Right forelimb (tissue), 1 donor: ENCODE results near the gene POC1A.

ENCODE experiments used
- DNase-seq: peaks from one replicate; pipeline ENCODE4 v3.0.0-alpha.2; 2018

POC1A gene

DNA sequence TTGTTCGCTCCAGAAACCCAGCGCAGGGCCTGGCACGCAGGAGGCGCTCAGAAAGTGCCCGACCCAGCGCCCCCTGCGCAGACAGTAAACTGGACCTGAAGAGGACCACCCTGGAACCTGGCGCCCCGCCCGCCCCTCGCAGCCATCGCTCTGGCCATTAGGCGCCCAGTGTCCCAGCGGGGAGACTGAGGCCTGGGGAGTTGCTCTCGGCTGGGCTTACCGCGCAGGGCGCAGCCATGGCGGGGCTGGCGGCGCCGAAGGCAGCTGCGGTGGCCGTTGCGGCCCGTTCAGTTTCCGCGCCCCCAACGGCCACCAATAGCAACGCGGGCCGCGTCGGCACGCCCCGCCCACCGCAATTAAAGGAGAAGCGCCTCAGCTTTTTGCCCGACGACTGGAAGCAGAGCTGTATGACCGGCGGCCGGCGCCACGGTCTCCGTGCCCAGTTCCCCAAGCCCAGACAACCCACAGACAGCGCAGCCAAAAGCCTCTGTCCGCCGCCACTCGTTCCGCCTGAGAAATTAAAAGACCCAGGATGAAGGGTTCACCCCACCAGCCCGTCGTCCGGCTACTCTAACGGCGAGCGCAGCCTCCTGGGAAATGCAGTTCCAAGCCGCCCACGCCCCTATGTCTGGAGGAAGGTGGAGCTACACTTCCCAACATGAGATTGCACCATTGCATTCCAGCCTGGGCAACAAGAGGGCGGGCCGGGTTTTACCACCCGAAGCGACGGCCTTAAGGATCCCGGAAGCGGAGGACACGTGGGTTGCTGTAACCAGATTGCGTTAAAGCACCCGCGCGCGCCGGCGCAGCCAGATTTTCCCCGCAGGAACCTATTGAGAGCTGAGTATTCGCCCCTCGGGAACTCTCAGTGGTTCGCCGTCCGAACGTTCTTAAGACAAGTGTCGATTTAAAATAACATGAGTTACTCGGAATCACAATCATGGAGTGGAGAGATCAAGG, at the start of gene POC1A:
Gene POC1A, minus strand, starts transcription at position 289 of the 960 bp plus-strand sequence. Its CDS starts 51 bp downstream, at position 238.
- peak; percentile 96 for DNase-seq

DNA sequence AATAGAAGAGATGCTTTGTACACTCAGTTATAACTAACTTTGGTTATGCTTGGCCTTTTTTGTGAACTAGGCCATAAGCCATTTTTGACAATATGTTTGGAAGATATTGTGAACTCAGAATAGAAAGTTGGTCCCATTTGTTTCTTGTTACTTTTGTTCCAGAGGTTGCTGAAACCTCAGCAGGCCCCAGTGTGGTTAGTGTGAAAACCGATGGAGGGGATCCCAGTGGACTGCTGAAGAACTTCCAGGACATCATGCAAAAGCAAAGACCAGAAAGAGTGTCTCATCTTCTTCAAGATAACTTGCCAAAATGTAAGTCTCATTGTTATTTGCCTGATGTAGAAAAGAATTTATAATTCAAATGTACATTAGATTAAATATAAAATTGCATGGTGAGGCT, 49.5 kb upstream of the POC1A start:
- DNase-seq: no peak

GRCh38 chr3:52202384-52203077, 48.3 kb upstream of the POC1A start:
- DNase-seq: no peak

DNA sequence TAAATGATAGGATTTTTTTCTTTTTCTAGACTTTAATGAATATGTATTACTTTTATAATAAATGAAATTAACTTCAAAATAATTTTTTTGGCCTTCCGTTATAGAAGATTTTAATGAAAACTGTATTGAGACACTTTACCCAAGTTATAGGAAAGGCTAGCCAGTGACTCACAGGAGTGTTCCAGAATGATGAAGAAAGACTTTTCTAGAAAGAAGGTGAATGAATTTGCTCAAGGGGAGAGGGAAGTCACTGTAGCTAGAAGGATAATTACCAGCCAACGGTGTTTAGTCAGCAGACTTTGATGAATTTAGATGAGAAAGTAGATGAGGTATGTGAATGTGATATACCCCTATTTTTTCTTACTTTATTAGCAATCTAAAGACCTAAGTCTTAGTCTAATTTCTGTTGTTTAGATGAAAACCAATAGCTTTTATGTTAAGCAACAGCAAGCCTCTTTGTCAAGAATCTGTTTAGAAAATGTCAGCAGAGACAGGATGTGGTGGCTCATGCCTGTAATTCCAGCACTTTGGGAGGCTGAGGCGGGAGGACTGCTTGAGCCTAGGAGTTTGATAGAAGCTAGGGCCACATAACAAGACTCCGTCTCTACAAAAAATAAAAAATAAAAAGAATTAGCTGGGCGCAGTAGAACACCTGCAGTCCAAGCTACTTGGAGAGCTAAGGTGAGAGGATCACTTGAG, 46.9 kb upstream of the POC1A start:
- DNase-seq: no peak

GRCh38 chr3:52198643-52199608, 44.7 kb upstream of the POC1A start:
- DNase-seq: no peak

DNA sequence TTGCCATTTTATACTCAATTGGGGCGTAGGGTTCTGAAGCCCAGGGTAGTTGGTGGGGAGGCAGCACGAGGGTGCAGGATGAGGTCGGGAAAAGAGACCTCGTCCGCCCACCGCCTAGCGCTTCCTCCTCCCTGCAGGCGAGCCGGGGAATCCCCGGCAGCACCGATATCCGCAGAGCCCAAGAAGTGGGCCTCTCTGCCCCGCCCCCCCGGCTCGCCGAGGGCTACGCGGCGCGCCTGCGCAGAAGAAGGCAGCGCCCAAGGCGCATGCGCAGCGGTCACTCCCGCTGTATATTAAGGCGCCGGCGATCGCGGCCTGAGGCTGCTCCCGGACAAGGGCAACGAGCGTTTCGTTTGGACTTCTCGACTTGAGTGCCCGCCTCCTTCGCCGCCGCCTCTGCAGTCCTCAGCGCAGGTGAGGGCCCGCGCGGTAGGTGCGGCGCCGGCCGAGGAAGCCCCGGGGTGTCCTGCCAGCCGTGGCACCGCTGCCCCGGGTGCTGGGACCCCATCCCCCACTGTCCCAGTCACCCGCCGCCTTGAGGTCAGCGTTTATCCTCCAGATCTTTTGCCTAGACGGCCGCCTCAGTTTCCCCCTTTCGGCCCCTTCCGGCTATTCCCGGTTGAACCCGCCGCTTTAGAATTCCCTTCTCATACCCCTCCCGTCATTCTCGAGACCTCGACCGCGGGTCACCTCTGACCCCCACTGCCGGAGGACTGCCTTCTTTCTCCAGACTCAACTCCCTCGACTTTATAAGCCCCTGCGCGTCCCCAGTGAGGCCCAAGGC, 43.8 kb upstream of the POC1A start, which contains the start of gene ALAS1:
Gene ALAS1, plus strand, starts transcription at position 319 of the 784 bp plus-strand sequence. CDS start 1,082 bp downstream, outside the sequence.
- DNase-seq: peak; percentile 96

- no peak for DNase-seq
Observed at GRCh38 chr3:52197499-52197841, 43.2 kb upstream of the POC1A start.

- peak; percentile 37 for DNase-seq
Observed at GRCh38 chr3:52196977-52197376, 42.8 kb upstream of the POC1A start.

DNA sequence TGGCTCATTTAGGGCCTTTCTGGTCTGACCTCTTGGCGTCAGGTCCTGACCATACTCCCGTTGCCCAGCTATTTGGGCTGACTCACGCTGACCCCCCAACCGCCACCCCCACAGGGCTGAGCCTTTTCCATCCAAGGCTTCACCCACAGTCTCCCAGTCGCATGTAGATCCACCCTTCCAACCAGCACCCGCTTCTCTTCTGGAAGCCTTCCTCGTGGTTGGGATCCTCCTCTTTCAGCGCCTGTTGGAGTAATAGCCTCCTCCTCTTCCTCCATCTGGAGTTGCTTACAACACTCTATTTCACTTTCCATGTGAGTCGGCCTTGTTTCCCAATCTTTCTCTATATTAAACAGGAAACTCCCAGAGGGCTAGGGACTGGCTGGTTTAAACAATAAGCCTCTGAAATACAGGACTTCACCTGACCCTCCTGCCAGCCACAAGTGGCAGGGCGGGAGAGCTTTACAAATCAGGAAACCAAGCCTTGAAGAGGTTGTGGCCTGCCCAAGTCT, 41.7 kb upstream of the POC1A start:
- no peak for DNase-seq

DNA sequence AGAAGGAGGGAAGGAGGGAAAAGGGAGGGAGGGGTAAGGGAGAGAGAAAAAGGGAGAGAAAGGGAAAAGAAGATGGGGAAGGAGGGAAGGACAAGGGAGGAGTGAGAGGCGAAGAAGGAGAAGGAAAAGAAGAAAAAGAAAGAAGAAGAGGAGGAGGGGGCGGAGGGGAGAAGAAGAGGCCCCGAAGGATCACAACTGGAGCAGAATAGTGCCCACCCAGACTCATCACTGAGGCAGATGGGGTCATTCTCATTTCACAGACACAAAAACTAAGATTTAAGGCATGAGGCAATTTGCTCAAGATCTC, 41.0 kb upstream of the POC1A start:
- no peak for DNase-seq

DNA sequence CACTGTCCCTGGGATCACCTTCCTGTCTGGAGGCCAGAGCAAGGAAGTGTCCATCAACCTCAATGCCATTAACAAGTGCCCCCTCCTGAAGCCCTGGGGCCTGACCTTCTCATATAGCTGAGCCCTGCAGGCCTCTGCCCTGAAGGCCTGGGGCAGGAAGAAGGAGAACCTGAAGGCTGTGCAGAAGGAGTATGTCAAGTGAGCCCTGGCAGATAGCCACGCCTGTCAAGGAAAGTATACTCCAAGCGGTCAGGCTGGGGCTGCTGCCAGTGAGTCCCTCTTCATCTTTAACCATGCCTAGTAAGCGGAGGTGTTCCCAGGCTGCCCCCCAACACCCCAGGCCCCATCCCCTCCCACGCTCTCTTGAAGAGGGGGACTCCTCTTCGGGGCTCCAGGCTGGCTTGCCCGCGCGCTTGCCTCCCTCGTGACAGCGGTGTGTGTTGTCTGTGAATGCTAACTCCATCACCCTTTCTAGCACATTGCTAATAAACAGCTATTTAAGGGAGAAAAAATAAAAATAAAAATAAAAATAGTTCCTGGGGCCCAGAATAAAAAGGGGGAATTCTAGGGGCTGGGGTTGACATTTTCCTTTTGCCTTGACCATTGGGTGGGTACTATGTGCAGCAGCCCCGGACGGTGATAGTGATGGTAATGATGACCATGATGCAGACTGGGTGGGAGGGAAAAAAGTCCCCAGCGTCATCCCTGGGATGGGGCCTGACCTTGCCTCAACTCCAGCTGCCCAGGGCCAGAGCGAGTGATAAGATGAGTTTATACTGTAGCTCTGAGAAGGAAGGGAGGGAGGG, 40.5 kb upstream of the POC1A start:
- DNase-seq: no peak

DNA sequence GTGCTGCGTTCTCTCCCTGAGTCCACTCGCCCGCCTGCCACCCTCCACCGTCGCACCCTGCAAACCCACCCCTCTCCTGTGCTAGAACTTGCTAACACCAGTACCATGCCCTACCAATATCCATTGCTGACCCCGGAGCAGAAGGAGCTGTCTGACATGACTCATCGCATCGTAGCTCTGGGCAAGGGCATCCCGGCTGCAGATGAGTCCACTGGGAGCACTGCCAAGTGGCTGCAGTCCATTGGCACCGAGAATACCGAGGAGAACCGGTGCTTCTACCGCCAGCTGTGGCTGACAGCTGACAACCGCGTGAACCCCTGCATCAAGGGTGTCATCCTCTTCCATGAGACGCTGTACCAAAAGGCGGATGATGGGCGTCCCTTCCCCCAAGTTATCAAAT, 38.8 kb upstream of the POC1A start:
- no peak for DNase-seq

DNA sequence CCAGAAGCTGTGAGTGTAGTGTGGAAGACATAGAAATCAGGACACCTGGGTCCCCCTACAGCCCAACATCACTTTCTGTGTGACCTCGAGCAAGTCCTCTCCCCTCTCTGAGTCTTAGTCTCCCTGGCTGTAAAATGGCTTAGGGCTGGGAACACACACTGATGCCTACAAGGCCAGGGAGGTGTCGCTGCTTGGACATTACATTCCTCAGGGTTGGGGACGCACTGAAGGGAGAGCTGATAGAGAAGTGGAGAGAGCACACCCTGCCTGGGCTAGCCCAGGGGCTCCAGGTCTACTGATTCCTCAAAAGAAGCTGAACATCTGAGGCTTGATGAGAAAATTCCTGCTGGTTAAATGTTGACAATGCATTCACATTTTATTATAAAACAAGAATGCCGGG, 37.4 kb upstream of the POC1A start:
- no peak for DNase-seq

DNA sequence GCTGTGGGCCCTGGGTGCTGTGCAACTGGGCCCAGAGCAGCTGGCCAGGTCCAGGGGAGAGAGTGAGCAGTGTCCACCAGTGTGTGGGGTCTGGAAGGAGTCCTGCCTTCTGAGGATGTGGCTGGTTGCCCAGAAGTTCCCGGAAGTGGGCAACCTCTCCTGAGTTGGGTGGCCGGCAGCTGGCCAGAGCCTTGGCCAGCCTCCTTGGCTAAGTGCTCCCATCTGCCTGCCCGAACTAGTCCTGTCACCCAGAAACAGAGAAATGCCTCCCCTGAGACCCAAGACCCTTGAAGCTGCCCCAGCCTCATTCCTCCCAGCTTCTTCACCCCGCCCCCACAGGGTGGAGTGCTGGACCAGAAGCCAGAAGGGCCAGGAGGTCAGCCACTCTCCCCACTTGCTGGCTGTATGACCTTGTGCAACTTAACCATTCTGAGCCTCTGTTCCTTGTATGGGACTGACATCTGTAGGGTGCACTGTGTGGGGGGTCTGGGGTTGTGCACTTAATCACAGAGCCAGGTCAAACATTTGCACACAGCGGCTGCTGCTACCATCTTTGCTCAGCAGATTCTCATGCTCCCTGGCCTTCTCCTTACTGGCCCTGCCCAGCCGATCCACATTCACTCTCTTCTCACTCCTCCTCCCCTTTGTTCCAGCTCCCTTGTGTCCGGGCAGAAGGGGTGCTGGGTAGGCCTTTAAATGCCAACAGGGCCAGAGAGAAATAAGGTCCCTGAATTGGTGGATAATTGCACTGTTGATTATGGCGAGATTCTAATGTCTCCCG, 36.3 kb upstream of the POC1A start:
- no peak for DNase-seq

- no peak for DNase-seq
Observed at GRCh38 chr3:52188556-52188955, 34.3 kb upstream of the POC1A start.

- DNase-seq: no peak
Observed at GRCh38 chr3:52186729-52187128, 32.5 kb upstream of the POC1A start.

DNA sequence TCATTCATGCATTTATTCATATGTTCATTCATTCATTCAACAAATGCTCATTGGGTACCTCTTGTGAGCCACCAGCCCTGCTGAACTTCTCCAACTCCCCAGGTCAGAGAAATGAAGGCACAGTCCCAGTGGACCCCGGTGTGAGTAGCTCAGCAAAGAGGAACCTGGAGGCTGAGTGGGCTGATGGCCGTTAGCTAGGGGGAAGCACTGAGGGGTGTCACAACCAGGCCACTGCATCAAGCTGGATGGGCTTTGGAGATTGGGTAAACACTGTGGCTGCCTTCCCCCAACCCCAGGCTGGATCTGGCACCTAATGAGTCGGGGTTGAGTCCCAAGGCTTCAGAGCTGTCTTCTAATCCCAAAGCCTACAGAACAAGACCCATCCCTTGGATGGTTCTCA, 31.6 kb upstream of the POC1A start:
- DNase-seq: no peak

DNA sequence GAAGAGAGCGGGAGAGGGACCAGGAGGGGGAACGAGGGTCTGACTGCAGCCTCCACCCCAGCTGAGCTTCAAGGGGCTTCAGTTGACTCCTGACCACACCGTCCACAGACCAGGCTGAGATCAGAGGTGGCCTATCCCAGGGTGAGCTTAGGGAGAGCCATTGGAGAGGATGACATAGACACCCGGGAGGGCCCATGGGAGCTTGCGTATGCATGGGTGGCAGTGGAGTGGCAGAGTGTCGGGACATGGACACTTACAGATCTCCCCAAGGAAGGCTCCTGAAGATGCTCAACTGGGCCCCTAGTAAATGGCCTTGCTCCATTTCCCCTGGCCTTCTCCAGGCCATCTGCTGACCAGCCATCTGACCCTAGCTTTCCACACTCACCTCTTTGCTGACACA, 31.1 kb upstream of the POC1A start:
- DNase-seq: no peak

- DNase-seq: no peak
Observed at GRCh38 chr3:52184690-52185089, 30.5 kb upstream of the POC1A start.
